ENCODE measurements around the gene ANKFY1. TPM values are rescaled to one million over a fixed set of nuclear protein-coding genes. Genes with fewer than 3 reads are reported as not detected.

The ANKFY1 gene
- total and polyA plus RNA-seq, 2 donors (not counting 3 experiments of a cell fraction or from before 2014, with no cell fraction given): 30.6 to 51.1 TPM

- Histone ChIP-seq H3K4me1 (ENCODE audit: control insufficient read depth, extremely low read depth, insufficient read depth, low read length) (no peaks in the 10 kb centered on the region), H3K9me3 (replicated peaks; ENCODE audit: control insufficient read depth, insufficient read depth, low read length) (no peaks in the 10 kb centered on the region), H3K4me3 (replicated peaks in 1 of 3; ENCODE audit: insufficient read depth in 1 of 3, low read depth in 1 of 3, low read length in 3 of 3) (no peak overlapping the region), H3K79me2 (ENCODE audit: control insufficient read depth, insufficient read depth, low read length) (peaks cover 21% of the 10 kb centered on the region), H4K20me1 (replicated peaks; ENCODE audit: control insufficient read depth, extremely low read depth, insufficient read depth, low read length) (peaks cover 2% of the 10 kb centered on the region), H3K36me3 (ENCODE audit: control insufficient read depth in 2 of 2, extremely low read depth in 1 of 2, insufficient read depth in 2 of 2, low read length in 2 of 2) (peaks cover 5 to 8% of the 10 kb centered on the region in 2 experiments), H2AFZ (ENCODE audit: low read depth, low read length) (no peak overlapping the region), H3K27ac (ENCODE audit: insufficient read depth, low read depth, low read length) (no peak overlapping the region), H3K27me3 (ENCODE audit: control insufficient read depth in 2 of 2, insufficient read depth in 2 of 2, low read length in 2 of 2) (no peaks in the 10 kb centered on the region), H3K9ac (replicated peaks; ENCODE audit: extremely low read depth, insufficient read depth, low read length) (no peak overlapping the region), H3K4me2 (ENCODE audit: insufficient read depth, low read length) (no peak overlapping the region), H3K9me1 (replicated peaks; ENCODE audit: control insufficient read depth, extremely low read depth, insufficient read depth, low read length) (no peaks in the 10 kb centered on the region)
- ChIA-PET CTCF (no interaction called here), POLR2A (no interaction called here)
- FAIRE-seq: no peak
- intact Hi-C loops (cut with micrococcal nuclease): no loop called here
- BruUV-seq (replicated peaks): no TSS peak
- TF ChIP-seq POLR2AphosphoS5 (IDR thresholded peaks at IDR 0.05; ENCODE audit: insufficient read depth, low read depth, low read length) (no peak), GATA2 (IDR thresholded peaks at IDR 0.05; ENCODE audit: insufficient read depth, insufficient read length, low read depth, low read length) (no peak), JUN (IDR thresholded peaks at IDR 0.05; ENCODE audit: borderline replicate concordance, insufficient read depth, insufficient read length, low read depth) (no peak), POLR2A (IDR thresholded peaks at IDR 0.05; ENCODE audit: low read depth, low read length) (no peak), MYC (IDR thresholded peaks at IDR 0.05; ENCODE audit: low read depth, low read length) (no peak), FOS (IDR thresholded peaks at IDR 0.05; ENCODE audit: borderline replicate concordance, insufficient read depth, low read length) (no peak), EZH2 (IDR thresholded peaks at IDR 0.05; ENCODE audit: borderline replicate concordance, low read depth, low read length, severe bottlenecking) (no peak)
- TF ChIP-seq, protein P1, sequence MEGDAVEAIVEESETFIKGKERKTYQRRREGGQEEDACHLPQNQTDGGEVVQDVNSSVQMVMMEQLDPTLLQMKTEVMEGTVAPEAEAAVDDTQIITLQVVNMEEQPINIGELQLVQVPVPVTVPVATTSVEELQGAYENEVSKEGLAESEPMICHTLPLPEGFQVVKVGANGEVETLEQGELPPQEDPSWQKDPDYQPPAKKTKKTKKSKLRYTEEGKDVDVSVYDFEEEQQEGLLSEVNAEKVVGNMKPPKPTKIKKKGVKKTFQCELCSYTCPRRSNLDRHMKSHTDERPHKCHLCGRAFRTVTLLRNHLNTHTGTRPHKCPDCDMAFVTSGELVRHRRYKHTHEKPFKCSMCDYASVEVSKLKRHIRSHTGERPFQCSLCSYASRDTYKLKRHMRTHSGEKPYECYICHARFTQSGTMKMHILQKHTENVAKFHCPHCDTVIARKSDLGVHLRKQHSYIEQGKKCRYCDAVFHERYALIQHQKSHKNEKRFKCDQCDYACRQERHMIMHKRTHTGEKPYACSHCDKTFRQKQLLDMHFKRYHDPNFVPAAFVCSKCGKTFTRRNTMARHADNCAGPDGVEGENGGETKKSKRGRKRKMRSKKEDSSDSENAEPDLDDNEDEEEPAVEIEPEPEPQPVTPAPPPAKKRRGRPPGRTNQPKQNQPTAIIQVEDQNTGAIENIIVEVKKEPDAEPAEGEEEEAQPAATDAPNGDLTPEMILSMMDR (IDR thresholded peaks at IDR 0.05; ENCODE audit: extremely low read depth in 1 of 2, insufficient read depth in 1 of 2, low read depth in 1 of 2, low read length in 2 of 2): no peak
- TF ChIP-seq, protein P2, sequence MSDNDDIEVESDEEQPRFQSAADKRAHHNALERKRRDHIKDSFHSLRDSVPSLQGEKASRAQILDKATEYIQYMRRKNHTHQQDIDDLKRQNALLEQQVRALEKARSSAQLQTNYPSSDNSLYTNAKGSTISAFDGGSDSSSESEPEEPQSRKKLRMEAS (IDR thresholded peaks at IDR 0.05; ENCODE audit: insufficient read depth, insufficient read length): no peak
- no peak for DNase-seq (ENCODE audit: low read depth, low spot score)
- dilution Hi-C loops (cut with MboI; ENCODE audit: extremely low pct_ligation_motif_present, low sequenced_read_pairs): no loop called here
These were observed 12.7 kb upstream of the ANKFY1 start for GRCh38 chr17:4276514-4276913.

All from endothelial cell of umbilical vein (primary cell).